Measurements from ENCODE around the gene POLR3H.

Gene POLR3H

DNA sequence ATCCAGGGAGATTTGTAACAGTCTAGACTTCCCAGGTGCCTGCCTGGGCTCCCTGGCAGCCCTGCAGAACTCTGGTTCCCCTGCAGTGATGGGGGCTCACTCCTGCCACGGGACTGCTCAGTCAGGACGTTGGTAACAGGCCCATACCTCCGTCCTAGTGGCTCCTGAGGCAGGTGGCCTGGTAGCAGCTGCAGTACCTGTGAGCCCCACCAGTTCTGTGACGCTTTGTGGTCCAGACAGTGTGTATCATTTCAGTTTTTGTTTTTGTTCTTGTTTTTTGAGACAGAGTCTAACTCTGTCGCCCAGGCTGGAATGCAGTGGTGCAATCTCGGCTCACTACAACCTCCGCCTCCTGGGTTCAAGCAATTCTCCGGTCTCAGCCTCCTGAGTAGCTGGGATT is 27.8 kb downstream of the POLR3H start:
- no peak for DNase-seq (ENCODE audit: low spot score)

GRCh38 chr22:41513391-41513790 is 30.9 kb downstream of the POLR3H start:
- no peak for DNase-seq (ENCODE audit: low spot score)

DNA sequence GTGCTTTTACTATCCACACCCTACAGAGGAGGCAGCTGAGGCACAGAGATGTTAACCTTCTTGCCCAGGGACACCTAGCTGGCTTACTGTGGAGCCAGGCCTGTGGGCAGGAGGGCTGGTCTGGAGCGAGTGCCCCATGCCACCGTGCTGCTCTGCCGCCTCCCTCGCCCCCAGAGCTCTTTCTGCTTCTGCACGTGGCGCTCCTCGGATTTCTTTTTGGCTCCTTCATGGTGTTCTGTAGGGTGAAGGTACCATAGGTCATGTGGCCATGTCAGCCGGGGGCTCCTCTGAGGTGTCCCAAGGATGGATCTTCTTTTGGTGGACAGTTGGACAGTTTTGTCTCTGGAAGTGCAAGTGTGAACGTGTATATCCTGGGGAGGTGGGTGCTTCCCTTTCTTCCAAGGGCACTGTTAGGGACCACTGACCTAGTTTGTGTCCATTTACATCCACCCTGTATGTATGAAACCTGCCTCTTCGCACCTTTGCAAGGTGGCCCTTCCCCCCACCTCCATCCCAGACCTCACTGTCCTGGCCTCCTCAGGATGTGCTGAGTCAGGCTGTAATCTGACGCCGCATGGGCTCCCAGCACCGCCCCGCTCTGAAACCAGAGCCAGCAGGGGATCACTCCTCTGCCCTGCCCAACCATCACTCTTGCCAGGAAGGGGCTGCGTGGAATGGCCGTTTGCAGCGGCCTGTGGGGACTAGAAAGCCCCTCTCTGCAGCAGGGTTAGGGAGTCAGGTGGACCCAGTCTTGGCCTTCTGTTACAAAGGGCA is 31.7 kb downstream of the POLR3H start:
- DNase-seq (ENCODE audit: low spot score) = peak; percentile 82

DNA sequence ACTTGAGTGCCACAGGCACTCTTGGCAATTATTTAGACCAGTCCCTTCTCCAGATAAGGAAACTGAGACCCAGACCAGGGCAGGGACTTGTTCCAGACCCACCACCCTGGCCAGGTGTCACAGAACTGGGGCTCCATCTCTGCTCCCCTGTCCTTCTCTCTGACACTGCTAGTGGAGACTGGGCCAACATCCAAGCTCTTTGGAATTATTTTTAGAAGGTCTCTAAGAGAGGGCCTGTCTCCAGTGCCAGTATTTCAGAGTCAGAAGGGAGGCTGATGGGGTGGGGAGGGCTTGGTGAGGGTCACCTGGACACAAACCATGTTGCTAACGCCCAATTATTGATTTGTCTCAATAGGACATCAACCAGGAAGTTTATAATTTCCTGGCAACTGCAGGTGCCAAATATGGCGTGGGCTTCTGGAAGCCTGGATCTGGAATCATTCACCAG is 32.7 kb downstream of the POLR3H start:
- no peak for DNase-seq (ENCODE audit: low spot score)

- DNase-seq (ENCODE audit: low spot score) = no peak
Measured at GRCh38 chr22:41508770-41509170, 35.5 kb downstream of the POLR3H start.

- DNase-seq (ENCODE audit: low spot score) = no peak
Measured at GRCh38 chr22:41507330-41508063, 36.8 kb downstream of the POLR3H start.

DNA sequence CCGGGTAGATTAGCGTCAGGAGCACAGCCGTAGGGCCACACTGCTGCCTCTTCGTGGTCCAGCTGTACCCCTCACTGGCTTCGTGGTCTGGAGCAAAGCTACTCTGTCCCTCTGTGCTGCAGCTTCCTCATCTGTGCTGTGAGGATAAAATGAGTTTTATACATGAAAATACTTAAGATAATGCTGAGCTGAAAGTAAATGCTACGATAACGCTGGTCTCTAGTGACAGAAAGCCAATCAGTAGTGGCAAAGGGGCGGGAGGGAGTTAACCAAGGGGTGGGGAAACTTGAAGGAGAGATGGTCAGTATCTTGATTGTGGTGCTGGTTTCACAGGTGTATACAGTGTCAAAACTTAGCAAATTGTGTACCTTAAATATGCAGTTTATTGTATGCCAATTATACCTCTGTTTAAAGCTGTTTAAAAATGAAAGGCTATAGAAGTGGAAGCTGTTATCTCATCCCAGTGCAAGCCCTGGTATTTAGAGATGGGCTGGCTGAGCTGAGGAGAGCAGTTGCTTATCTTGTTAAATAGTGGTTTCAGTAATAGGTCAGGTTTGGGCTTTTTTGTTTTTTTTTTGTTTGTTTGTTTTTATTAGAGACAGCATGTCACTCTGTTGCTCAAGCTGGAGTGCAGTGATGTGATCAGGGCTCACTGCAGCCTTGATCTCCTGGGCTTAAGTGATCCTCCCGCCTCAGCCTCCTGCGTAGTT is 38.6 kb downstream of the POLR3H start:
- no peak for DNase-seq (ENCODE audit: low spot score)

- no peak for DNase-seq (ENCODE audit: low spot score)
Measured at GRCh38 chr22:41504816-41505215, 39.5 kb downstream of the POLR3H start.

DNA sequence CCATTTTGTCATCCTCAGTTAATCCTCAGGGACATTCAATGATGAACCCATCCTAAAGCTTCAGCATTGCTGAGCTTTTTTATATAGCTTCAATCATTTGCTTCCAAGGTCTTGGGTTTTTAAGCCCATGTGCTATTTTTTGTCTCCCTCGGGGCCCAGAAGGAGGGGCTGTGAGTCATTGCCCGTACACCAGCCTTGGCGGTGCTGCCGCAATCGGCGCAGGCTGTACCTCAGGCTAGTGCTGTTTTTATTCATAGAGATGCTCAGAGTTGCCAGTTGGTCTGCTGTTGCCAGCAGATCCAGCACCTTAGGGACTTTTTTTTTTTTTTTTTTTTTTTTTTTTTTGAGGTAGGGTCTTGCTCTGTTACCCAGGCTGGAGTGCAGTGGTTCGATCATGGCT is 39.9 kb downstream of the POLR3H start:
- DNase-seq (ENCODE audit: low spot score) = no peak

GRCh38 chr22:41501209-41501608 is 43.1 kb downstream of the POLR3H start:
- peak; percentile 39 for DNase-seq (ENCODE audit: low spot score)

GRCh38 chr22:41500303-41500702 is 44.0 kb downstream of the POLR3H start:
- no peak for DNase-seq (ENCODE audit: low spot score)

- no peak for DNase-seq (ENCODE audit: low spot score)
Measured at GRCh38 chr22:41499624-41500280, 44.5 kb downstream of the POLR3H start.

GRCh38 chr22:41498303-41498835 is 45.9 kb downstream of the POLR3H start:
- DNase-seq (ENCODE audit: low spot score) = no peak

DNA sequence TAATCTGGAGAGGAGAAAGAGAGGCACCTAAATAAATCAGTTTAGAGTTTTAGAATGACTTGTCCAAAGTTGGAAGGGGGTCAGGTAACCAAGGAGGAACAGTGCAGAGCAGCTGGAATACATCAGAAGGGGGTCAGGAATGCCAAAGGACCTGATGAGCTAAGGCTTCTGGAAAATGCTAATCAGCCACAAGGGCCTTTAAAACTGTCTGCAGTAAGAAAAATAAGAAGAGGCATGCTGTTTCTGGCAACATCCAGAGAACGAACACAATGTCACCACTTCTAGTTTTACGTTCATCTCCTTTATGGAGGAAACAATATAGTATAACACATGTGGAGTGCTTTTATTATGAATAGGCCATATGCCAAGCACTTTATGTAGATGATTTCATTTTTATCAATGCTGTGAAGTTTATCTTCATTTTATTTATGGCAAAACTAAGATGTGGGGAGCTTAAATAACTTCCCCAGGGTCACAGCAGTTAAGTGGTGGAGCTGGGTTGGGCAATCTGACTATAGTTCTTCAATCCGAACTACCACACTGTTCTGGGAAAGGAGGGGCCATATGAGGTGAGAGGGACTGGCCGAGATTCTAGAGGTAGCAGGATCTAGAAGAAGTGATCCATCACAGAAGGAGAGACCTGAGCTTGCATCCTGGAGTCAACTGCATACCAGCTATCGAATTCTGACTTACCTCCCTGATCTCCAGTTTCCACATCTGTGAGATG is 52.7 kb downstream of the POLR3H start:
- DNase-seq (ENCODE audit: low spot score) = no peak

DNA sequence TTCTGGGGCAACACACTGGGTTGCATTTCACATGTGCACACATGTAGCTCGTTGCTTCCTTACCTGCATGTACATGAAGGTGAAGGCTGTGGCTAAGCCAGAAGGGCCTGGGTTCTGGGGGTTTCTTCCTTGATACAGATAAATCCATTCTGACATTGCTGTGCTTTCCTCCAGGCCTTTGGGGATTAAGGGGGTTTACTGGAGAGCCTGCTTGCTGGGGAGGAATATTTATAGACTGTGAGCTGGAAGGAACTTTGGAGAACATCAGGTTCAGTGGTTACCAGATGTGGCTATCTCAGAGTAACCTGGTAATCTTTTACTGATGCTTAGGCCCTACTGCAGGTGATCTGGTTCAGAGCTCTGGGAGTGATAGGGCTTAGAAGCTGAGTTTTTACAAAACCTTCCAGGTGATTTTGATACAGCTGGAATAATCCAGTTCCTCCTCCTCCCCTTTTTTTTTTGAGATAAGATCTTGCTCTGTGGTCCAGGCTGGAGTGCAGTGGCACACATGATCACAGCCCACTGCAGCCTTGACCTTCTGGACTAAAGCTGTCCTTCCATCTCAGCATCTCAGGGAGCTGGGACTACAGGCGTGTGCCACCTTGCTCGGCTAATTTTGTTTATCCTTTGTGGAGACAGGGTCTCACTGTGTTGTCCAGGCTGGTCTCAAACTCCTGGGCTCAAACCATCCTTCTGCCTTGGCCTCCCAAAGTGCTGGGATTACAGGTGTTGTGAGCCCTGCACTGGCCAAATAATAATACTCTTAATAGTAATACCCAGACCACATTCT is 55.5 kb downstream of the POLR3H start:
- DNase-seq (ENCODE audit: low spot score) = no peak

- no peak for DNase-seq (ENCODE audit: low spot score)
Measured at GRCh38 chr22:41488076-41488475, 56.2 kb downstream of the POLR3H start.

- no peak for DNase-seq (ENCODE audit: low spot score)
Measured at GRCh38 chr22:41487037-41487935, 57.0 kb downstream of the POLR3H start.

GRCh38 chr22:41485033-41485432 is 59.2 kb downstream of the POLR3H start:
- DNase-seq (ENCODE audit: low spot score) = no peak

DNA sequence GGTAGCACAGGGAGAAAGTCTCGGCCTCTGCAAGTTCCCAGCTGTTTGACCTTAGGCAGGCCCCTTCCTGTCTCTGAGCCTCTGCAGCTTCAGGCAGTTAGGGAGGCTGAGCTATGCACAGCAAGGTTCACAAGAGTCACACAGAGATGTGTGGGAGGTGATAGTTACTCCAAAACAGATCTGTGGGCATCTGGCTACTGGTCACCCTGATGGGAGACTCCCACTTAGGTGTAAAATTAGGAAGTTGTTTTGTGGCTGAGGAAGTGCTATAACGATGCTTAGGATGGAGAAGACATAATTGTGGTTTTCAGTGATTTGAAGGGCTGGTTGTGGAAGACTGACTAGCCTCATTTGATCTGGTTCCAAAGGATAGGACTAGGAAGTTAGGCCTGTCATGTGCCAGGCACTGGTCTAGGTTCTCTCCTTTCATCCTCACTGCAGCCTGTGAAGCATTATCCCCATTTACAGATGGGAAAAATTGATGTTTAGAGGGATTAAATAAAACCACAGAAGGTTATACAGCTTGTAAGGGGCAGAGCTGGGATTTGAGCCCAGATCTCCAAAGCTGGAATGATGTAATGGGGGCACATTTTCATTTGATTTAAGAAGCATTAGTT is 61.8 kb downstream of the POLR3H start:
- DNase-seq (ENCODE audit: low spot score) = no peak
